GM12878 (cell line): ENCODE results near the gene ACADVL. TPM values are rescaled to one million over a fixed set of nuclear protein-coding genes. Genes with fewer than 3 reads are reported as not detected.

ENCODE experiments used
- BMI1 ChIP-seq: fragments of 450-650 bp; IDR thresholded peaks from 2 replicates; pipeline ENCODE4 v1.6.1; 2016; ENCODE audit warnings: mild to moderate bottlenecking, moderate library complexity, borderline replicate concordance
- CBFB ChIP-seq: IDR thresholded peaks from 2 replicates; pipeline ENCODE4 v1.6.1; 2016; ENCODE audit warnings: antibody characterized with exemption, low read depth
- EZH2 ChIP-seq: IDR thresholded peaks from 2 replicates; pipeline ENCODE4 v1.6.1; 2012; ENCODE audit warnings: low read depth, mild to moderate bottlenecking, control low read depth, inconsistent platforms, low read length, borderline replicate concordance; ENCODE audit not compliant: control insufficient read depth
- GATAD2B ChIP-seq: fragments of 450-650 bp; conservative IDR thresholded peaks from 2 replicates; pipeline ENCODE4 v1.6.1; 2017; ENCODE audit warnings: low read depth, mild to moderate bottlenecking, moderate library complexity
- IKZF1 ChIP-seq: fragments of 450-650 bp; conservative IDR thresholded peaks from 2 replicates; pipeline ENCODE4 v1.6.1; 2017; ENCODE audit warnings: antibody characterized with exemption, mild to moderate bottlenecking
- IKZF2 ChIP-seq, 2 experiments: fragments of 450-650 bp; IDR thresholded peaks; 2 replicates each; pipeline ENCODE4 v1.6.1; 2017; ENCODE audit warnings: mild to moderate bottlenecking in 2 of 2, moderate library complexity in 2 of 2
- KAT2A ChIP-seq: conservative IDR thresholded peaks from 2 replicates; pipeline ENCODE4 v1.6.1; 2011; ENCODE audit warnings: low read depth, low read length; ENCODE audit not compliant: control insufficient read depth
- KLF5 ChIP-seq: fragments of 450-650 bp; IDR thresholded peaks from 2 replicates; pipeline ENCODE4 v1.6.1; 2014; ENCODE audit warnings: mild to moderate bottlenecking; ENCODE audit not compliant: partially characterized antibody
- MEF2A ChIP-seq: IDR thresholded peaks from 2 replicates; pipeline ENCODE4 v1.6.1; 2011; ENCODE audit warnings: low read depth, mild to moderate bottlenecking, low read length, moderate library complexity; ENCODE audit not compliant: insufficient read depth
- MEF2B ChIP-seq: fragments of 450-650 bp; IDR thresholded peaks from 2 replicates; pipeline ENCODE4 v1.6.1; 2018; ENCODE audit warnings: mild to moderate bottlenecking, moderate library complexity; ENCODE audit not compliant: partially characterized antibody, poor library complexity, severe bottlenecking
- MTA2 ChIP-seq: fragments of 450-650 bp; IDR thresholded peaks from 2 replicates; pipeline ENCODE4 v1.6.1; 2016; ENCODE audit warnings: low read depth, mild to moderate bottlenecking, moderate library complexity
- NBN ChIP-seq: fragments of 450-650 bp; IDR thresholded peaks from 2 replicates; pipeline ENCODE4 v1.6.1; 2016
- NFXL1 ChIP-seq: fragments of 450-650 bp; IDR thresholded peaks from 2 replicates; pipeline ENCODE4 v1.6.1; 2017; ENCODE audit warnings: antibody characterized with exemption, mild to moderate bottlenecking, borderline replicate concordance
- NR2F1 ChIP-seq: fragments of 450-650 bp; conservative IDR thresholded peaks from 2 replicates; pipeline ENCODE4 v1.6.1; 2017; ENCODE audit warnings: mild to moderate bottlenecking
- PAX8 ChIP-seq: fragments of 450-650 bp; IDR thresholded peaks from 2 replicates; pipeline ENCODE4 v1.6.1; 2017; ENCODE audit warnings: mild to moderate bottlenecking, moderate library complexity
- RB1 ChIP-seq: fragments of 450-650 bp; formaldehyde crosslinking; IDR thresholded peaks from 2 replicates; pipeline ENCODE4 v1.6.1; 2017; ENCODE audit warnings: mild to moderate bottlenecking, borderline replicate concordance
- RELA ChIP-seq: fragments of 450-650 bp; IDR thresholded peaks from 2 replicates; pipeline ENCODE4 v1.8.0; 2014; ENCODE audit warnings: borderline replicate concordance; ENCODE audit not compliant: partially characterized antibody
- SMAD5 ChIP-seq: IDR thresholded peaks from 2 replicates; pipeline ENCODE4 v1.6.1; 2016; ENCODE audit warnings: antibody characterized with exemption, low read depth
- STAT1 ChIP-seq: fragments of 450-650 bp; conservative IDR thresholded peaks from 2 replicates; pipeline ENCODE4 v1.6.1; 2014; ENCODE audit warnings: antibody characterized with exemption, mild to moderate bottlenecking
- STAT3 ChIP-seq: IDR thresholded peaks from 2 replicates; pipeline ENCODE4 v1.6.1; 2011; ENCODE audit warnings: low read depth, low read length, improper control_type of control experiment
- TCF3 ChIP-seq: IDR thresholded peaks from 2 replicates; pipeline ENCODE4 v1.6.1; 2012; ENCODE audit warnings: low read depth, mild to moderate bottlenecking, low read length, borderline replicate concordance; ENCODE audit not compliant: insufficient read depth
- ZNF207 ChIP-seq: fragments of 450-650 bp; IDR thresholded peaks from 2 replicates; pipeline ENCODE4 v1.6.1; 2014; ENCODE audit warnings: antibody characterized with exemption, mild to moderate bottlenecking, borderline replicate concordance
- ZNF217 ChIP-seq: fragments of 450-650 bp; IDR thresholded peaks from 2 replicates; pipeline ENCODE4 v1.6.1; 2017; ENCODE audit warnings: antibody characterized with exemption, mild to moderate bottlenecking
- polyA plus RNA-seq, 11 experiments: library from polyadenylated mRNA; depleted of rRNA in 4 of 11; unstranded in 6 of 11; stranded (reverse) in 5 of 11; fragments of >200 nt; fragmentation: Nextera tagmentation in 4 of 11; fragmentation: Illumina TruSeq in 1 of 11; extraction: Ambion mirVana in 4 of 11; extraction: Trizol in 1 of 11; gene quantifications; 1 replicate in 1 of 11; 2 replicates in 10 of 11; pipeline versions ENCODE4 v1.2.1 to v1.2.3, GENCODE V29; 2011 to 2016; ENCODE audit warnings: inconsistent platforms in 2 of 11, missing spikeins in 2 of 11, low read depth in 1 of 11
- total RNA-seq, 4 experiments: library from RNA; depleted of rRNA in 3 of 4; stranded (reverse); fragments of >200 nt in 3 of 4; fragmentation: Illumina TruSeq in 1 of 4; extraction: Trizol in 1 of 4; gene quantifications; 2 replicates each; pipeline versions ENCODE4 v1.2.1 to v1.2.3, GENCODE V29; 2013 to 2021
- TF ChIP-seq, protein P1 (sequence below): fragments of 450-650 bp; formaldehyde crosslinking; IDR thresholded peaks from 2 replicates; pipeline ENCODE4 v1.4.0; 2022; ENCODE audit warnings: mild to moderate bottlenecking, moderate library complexity
- TF ChIP-seq, protein P2 (sequence below): fragments of 450-650 bp; IDR thresholded peaks from 2 replicates; pipeline ENCODE4 v1.6.1; 2016; ENCODE audit warnings: mild to moderate bottlenecking
- TF ChIP-seq, protein P3 (sequence below): fragments of 450-650 bp; conservative IDR thresholded peaks from 2 replicates; pipeline ENCODE4 v1.6.1; 2017; ENCODE audit warnings: mild to moderate bottlenecking, moderate library complexity

The ACADVL gene
- total and polyA plus RNA-seq, 10 of the 15 experiments (the other 5 are each of a cell fraction or from before 2014, with no cell fraction given), result 25.4 to 232 (median 180) TPM

DNA sequence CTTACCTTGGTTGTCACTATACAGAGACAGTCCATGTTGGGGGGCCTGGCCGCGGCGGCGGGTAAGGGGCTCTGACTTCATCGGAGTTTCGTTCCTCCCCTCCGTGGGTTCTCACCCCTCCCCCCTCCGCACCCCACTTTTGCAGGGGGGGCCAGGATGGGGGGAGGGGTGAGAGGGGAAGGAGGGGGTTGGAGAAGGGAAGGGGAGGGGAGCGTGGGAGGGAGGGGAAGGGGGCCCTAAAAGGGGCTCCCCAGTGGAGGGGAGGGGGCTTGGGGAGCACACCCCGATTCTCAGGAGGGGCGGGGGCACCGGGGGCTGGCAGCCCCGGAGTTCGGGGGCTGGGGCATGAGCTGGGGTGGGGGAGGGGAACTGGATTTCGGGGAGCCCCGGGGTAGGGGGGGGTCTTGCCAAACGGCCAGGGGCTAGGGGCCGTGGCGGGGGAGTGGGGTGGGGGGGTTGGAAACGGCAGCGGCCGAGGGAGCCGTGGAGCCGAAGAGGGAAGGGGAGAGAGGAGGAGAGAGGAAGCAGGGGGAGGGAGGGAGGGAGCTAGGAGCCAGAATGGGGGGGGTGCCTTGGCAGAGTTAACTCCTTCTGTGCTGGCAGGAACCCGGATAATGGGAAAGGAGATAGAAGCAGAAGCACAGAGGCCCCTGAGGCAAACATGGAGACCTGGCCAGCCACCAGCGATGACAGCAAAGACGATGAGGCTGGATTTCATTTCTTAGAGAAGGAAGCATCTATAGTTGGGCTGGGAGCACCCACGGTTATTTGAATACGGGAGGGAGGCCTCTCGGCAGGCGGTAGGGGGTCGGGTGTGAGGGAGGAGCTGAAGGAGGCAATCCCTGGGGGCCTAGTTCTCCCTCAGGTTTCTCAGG is 2.4 kb upstream of the ACADVL start (continued):
- TF ChIP-seq MEF2B (peak; percentile 86), EZH2 (no peak), IKZF1 (peak; percentile 37; the same call in 1 of the 2 replicates), SMAD5 (no peak), RELA (no peak), RB1 (no peak), ZNF217 (no peak), KAT2A (no peak), BMI1 (no peak), PAX8 (no peak), STAT1 (no peak), NBN (peak; percentile 69), ZNF207 (no peak), NR2F1 (no peak), TCF3 (no peak), NFXL1 (peak; percentile 90), MTA2 (peak; percentile 27; the same call in 1 of the 2 replicates), CBFB (no peak), GATAD2B (no peak), KLF5 (no peak), IKZF2 (IDR thresholded peaks at IDR 0.05) (peak in 1 of 2 experiments; percentile 34; a peak in 1 of 4 replicates), STAT3 (no peak), MEF2A (no peak)
- TF ChIP-seq, protein P1, sequence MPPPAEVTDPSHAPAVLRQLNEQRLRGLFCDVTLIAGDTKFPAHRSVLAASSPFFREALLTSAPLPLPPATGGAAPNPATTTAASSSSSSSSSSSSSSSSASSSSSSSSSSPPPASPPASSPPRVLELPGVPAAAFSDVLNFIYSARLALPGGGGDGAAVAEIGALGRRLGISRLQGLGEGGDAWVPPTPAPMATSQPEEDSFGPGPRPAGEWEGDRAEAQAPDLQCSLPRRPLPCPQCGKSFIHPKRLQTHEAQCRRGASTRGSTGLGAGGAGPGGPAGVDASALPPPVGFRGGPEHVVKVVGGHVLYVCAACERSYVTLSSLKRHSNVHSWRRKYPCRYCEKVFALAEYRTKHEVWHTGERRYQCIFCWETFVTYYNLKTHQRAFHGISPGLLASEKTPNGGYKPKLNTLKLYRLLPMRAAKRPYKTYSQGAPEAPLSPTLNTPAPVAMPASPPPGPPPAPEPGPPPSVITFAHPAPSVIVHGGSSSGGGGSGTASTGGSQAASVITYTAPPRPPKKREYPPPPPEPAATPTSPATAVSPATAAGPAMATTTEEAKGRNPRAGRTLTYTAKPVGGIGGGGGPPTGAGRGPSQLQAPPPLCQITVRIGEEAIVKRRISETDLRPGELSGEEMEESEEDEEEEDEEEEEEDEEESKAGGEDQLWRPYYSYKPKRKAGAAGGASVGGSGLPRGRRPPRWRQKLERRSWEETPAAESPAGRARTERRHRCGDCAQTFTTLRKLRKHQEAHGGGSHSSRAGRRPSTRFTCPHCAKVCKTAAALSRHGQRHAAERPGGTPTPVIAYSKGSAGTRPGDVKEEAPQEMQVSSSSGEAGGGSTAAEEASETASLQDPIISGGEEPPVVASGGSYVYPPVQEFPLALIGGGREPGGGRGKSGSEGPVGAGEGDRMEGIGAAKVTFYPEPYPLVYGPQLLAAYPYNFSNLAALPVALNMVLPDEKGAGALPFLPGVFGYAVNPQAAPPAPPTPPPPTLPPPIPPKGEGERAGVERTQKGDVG (CRISPR knock-in tag), result no peak
- TF ChIP-seq, protein P2, sequence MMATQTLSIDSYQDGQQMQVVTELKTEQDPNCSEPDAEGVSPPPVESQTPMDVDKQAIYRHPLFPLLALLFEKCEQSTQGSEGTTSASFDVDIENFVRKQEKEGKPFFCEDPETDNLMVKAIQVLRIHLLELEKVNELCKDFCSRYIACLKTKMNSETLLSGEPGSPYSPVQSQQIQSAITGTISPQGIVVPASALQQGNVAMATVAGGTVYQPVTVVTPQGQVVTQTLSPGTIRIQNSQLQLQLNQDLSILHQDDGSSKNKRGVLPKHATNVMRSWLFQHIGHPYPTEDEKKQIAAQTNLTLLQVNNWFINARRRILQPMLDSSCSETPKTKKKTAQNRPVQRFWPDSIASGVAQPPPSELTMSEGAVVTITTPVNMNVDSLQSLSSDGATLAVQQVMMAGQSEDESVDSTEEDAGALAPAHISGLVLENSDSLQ, result no peak
- TF ChIP-seq, protein P3, sequence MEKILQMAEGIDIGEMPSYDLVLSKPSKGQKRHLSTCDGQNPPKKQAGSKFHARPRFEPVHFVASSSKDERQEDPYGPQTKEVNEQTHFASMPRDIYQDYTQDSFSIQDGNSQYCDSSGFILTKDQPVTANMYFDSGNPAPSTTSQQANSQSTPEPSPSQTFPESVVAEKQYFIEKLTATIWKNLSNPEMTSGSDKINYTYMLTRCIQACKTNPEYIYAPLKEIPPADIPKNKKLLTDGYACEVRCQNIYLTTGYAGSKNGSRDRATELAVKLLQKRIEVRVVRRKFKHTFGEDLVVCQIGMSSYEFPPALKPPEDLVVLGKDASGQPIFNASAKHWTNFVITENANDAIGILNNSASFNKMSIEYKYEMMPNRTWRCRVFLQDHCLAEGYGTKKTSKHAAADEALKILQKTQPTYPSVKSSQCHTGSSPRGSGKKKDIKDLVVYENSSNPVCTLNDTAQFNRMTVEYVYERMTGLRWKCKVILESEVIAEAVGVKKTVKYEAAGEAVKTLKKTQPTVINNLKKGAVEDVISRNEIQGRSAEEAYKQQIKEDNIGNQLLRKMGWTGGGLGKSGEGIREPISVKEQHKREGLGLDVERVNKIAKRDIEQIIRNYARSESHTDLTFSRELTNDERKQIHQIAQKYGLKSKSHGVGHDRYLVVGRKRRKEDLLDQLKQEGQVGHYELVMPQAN, result no peak
